Activated CD4-positive, alpha-beta T cell treated with anti-CD3 and anti-CD28 coated beads, Interleukin-2, amount 50 U/mL, for 4 hours (primary cell): ENCODE results near the gene ATP6V1E1.

ENCODE experiments used
- DNase-seq, 2 experiments: peaks; one replicate each; pipeline ENCODE4 v3.0.0-alpha.2; 2020

ATP6V1E1 gene

GRCh38 chr22:17633217-17633997, 4.9 kb upstream of the ATP6V1E1 start:
- no peak for DNase-seq

- DNase-seq, result no peak
These were observed 2.6 kb upstream of the ATP6V1E1 start for GRCh38 chr22:17631076-17631565.

GRCh38 chr22:17629641-17630040, 1.1 kb upstream of the ATP6V1E1 start:
- no peak for DNase-seq

GRCh38 chr22:17629173-17629489, 582 bp upstream of the ATP6V1E1 start:
- DNase-seq, result no peak

GRCh38 chr22:17627961-17628405, 566 bp downstream of the ATP6V1E1 start:
- DNase-seq, result no peak

- DNase-seq, result no peak
These were observed 15.3 kb downstream of the ATP6V1E1 start for GRCh38 chr22:17613280-17613679.

GRCh38 chr22:17612057-17612456, 16.5 kb downstream of the ATP6V1E1 start:
- no peak for DNase-seq

GRCh38 chr22:17607891-17608521, 20.5 kb downstream of the ATP6V1E1 start:
- DNase-seq, result no peak

- no peak for DNase-seq
These were observed 22.1 kb downstream of the ATP6V1E1 start for GRCh38 chr22:17606496-17606895.

- no peak for DNase-seq
These were observed 24.9 kb downstream of the ATP6V1E1 start for GRCh38 chr22:17603668-17604067.

- DNase-seq, result no peak
These were observed 27.5 kb downstream of the ATP6V1E1 start for GRCh38 chr22:17601031-17601430.

- no peak for DNase-seq
These were observed 30.2 kb downstream of the ATP6V1E1 start for GRCh38 chr22:17598318-17598717.

GRCh38 chr22:17597217-17597616, 31.3 kb downstream of the ATP6V1E1 start:
- DNase-seq, result no peak

- no peak for DNase-seq
These were observed 32.3 kb downstream of the ATP6V1E1 start for GRCh38 chr22:17596226-17596625.

GRCh38 chr22:17592201-17592600, 36.3 kb downstream of the ATP6V1E1 start:
- no peak for DNase-seq

- DNase-seq, result no peak
These were observed 38.0 kb downstream of the ATP6V1E1 start for GRCh38 chr22:17590586-17590985.

GRCh38 chr22:17589810-17590375, 38.7 kb downstream of the ATP6V1E1 start:
- DNase-seq, result no peak

- no peak for DNase-seq
These were observed 39.9 kb downstream of the ATP6V1E1 start for GRCh38 chr22:17588606-17589005.

GRCh38 chr22:17587629-17588028, 40.9 kb downstream of the ATP6V1E1 start:
- DNase-seq, result no peak

GRCh38 chr22:17586831-17587440, 41.6 kb downstream of the ATP6V1E1 start:
- no peak for DNase-seq

GRCh38 chr22:17583151-17583550, 45.4 kb downstream of the ATP6V1E1 start:
- DNase-seq, result no peak

- DNase-seq, result no peak
These were observed 46.9 kb downstream of the ATP6V1E1 start for GRCh38 chr22:17581631-17582030.

GRCh38 chr22:17581056-17581455, 47.5 kb downstream of the ATP6V1E1 start:
- no peak for DNase-seq
